K562 (cell line): ENCODE measurements around the gene WDR20.

ENCODE experiments used
- KDM1A ChIP-seq, 2 experiments: fragments of 450-650 bp; IDR thresholded peaks; 2 replicates each; pipeline ENCODE4 v1.6.1; 2016; ENCODE audit warnings: mild to moderate bottlenecking in 2 of 2
- RBM14 ChIP-seq: fragments of 200-400 bp; formaldehyde crosslinking; IDR thresholded peaks from 2 replicates; pipeline ENCODE4 v1.6.1; 2018; ENCODE audit warnings: low read depth, mild to moderate bottlenecking, low read length, moderate library complexity, borderline replicate concordance; ENCODE audit not compliant: insufficient read depth
- TF ChIP-seq, protein P1 (sequence below), 3 experiments: IDR thresholded peaks in 2 of 3; conservative IDR thresholded peaks in 1 of 3; 2 replicates each; pipeline ENCODE4 v1.5.1; 2011 to 2012; ENCODE audit warnings: low read length in 3 of 3, mild to moderate bottlenecking in 3 of 3, control low read depth in 2 of 3, improper control_type of control experiment in 1 of 3, inconsistent platforms in 1 of 3, low read depth in 1 of 3, mixed read lengths in 1 of 3, moderate library complexity in 1 of 3; ENCODE audit not compliant: insufficient read depth in 2 of 3
- TF ChIP-seq, protein P2 (sequence below): fragments of 450-650 bp; IDR thresholded peaks from 2 replicates; pipeline ENCODE4 v1.6.1; 2018; ENCODE audit not compliant: partially characterized antibody
- TF ChIP-seq, protein P3 (sequence below): sonication (generic); formaldehyde crosslinking; IDR thresholded peaks from 2 replicates; pipeline ENCODE4 v1.8.0; 2022; ENCODE audit warnings: mild to moderate bottlenecking, missing genetic modification reagents, borderline replicate concordance

DNA sequence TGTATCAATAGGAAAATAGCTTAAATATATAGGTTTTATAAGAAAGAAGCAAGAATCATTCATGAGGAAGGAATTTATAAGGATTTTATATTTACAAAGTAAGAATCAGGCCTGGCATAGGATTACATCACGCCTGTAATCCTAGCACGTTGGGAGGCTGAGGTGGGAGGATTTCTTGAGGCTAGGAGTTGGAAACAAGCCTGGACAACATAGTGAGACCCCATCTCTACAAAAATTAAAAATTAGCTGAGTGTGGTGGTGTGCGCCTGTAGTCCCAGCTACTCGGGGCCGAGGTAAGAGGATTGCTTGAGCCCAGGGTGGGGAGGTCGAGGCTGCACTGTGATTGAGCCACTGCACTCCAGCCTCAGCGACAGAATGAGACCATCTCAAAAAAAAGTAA is 10.4 kb downstream of the WDR20 start:
- TF ChIP-seq KDM1A (IDR thresholded peaks at IDR 0.05), result no peak
- TF ChIP-seq, protein P1, sequence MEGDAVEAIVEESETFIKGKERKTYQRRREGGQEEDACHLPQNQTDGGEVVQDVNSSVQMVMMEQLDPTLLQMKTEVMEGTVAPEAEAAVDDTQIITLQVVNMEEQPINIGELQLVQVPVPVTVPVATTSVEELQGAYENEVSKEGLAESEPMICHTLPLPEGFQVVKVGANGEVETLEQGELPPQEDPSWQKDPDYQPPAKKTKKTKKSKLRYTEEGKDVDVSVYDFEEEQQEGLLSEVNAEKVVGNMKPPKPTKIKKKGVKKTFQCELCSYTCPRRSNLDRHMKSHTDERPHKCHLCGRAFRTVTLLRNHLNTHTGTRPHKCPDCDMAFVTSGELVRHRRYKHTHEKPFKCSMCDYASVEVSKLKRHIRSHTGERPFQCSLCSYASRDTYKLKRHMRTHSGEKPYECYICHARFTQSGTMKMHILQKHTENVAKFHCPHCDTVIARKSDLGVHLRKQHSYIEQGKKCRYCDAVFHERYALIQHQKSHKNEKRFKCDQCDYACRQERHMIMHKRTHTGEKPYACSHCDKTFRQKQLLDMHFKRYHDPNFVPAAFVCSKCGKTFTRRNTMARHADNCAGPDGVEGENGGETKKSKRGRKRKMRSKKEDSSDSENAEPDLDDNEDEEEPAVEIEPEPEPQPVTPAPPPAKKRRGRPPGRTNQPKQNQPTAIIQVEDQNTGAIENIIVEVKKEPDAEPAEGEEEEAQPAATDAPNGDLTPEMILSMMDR (IDR thresholded peaks at IDR 0.05 in 2 of 3, conservative IDR thresholded peaks at IDR 0.05 in 1 of 3; ENCODE audit: insufficient read depth in 2 of 3, low read depth in 1 of 3, low read length in 3 of 3), result no peak
- TF ChIP-seq, protein P2, sequence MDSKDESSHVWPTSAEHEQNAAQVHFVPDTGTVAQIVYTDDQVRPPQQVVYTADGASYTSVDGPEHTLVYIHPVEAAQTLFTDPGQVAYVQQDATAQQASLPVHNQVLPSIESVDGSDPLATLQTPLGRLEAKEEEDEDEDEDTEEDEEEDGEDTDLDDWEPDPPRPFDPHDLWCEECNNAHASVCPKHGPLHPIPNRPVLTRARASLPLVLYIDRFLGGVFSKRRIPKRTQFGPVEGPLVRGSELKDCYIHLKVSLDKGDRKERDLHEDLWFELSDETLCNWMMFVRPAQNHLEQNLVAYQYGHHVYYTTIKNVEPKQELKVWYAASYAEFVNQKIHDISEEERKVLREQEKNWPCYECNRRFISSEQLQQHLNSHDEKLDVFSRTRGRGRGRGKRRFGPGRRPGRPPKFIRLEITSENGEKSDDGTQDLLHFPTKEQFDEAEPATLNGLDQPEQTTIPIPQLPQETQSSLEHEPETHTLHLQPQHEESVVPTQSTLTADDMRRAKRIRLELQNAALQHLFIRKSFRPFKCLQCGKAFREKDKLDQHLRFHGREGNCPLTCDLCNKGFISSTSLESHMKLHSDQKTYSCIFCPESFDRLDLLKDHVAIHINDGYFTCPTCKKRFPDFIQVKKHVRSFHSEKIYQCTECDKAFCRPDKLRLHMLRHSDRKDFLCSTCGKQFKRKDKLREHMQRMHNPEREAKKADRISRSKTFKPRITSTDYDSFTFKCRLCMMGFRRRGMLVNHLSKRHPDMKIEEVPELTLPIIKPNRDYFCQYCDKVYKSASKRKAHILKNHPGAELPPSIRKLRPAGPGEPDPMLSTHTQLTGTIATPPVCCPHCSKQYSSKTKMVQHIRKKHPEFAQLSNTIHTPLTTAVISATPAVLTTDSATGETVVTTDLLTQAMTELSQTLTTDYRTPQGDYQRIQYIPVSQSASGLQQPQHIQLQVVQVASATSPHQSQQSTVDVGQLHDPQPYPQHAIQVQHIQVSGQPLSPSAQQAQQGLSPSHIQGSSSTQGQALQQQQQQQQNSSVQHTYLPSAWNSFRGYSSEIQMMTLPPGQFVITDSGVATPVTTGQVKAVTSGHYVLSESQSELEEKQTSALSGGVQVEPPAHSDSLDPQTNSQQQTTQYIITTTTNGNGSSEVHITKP, result no peak
- TF ChIP-seq, protein P3, sequence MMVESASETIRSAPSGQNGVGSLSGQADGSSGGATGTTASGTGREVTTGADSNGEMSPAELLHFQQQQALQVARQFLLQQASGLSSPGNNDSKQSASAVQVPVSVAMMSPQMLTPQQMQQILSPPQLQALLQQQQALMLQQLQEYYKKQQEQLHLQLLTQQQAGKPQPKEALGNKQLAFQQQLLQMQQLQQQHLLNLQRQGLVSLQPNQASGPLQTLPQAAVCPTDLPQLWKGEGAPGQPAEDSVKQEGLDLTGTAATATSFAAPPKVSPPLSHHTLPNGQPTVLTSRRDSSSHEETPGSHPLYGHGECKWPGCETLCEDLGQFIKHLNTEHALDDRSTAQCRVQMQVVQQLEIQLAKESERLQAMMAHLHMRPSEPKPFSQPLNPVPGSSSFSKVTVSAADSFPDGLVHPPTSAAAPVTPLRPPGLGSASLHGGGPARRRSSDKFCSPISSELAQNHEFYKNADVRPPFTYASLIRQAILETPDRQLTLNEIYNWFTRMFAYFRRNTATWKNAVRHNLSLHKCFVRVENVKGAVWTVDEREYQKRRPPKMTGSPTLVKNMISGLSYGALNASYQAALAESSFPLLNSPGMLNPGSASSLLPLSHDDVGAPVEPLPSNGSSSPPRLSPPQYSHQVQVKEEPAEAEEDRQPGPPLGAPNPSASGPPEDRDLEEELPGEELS (CRISPR knock-in tag), result no peak
- TF ChIP-seq RBM14, result no peak
